IMR-90 (cell line): ENCODE data around the gene METTL22. TPM values are rescaled to one million over a fixed set of nuclear protein-coding genes. Genes with fewer than 3 reads are reported as not detected.

Source experiments
- ATAC-seq: fragments of 200-7000 bp; cut with Tn5 transposase; 2 replicates; pipeline ENCODE4 v1.9.1; 2020; ENCODE audit warnings: low read depth, mild to moderate bottlenecking, moderate library complexity
- BruUV-seq: library from RNA; stranded (reverse); fragments of 400-500 nt; replicated peaks from 2 replicates; lab custom pipeline; 2021; lab: Mats Ljungman, UMichigan
- CTCF ChIA-PET: fragments of 300-600 bp; formaldehyde crosslinking; extraction: SDS; loops from one replicate; lab custom pipeline; 2021; ENCODE audit warnings: antibody characterized with exemption; lab: Yijun Ruan, JAX
- POLR2A ChIA-PET: fragments of 300-600 bp; sonication (Branson Sonifier 250); formaldehyde crosslinking; loops from one replicate; lab custom pipeline; 2022; ENCODE audit warnings: antibody characterized with exemption; ENCODE audit not compliant: unreplicated experiment; lab: Charles Lee
- DNase-seq: peaks from one replicate; pipeline ENCODE4 v3.0.0; 2013
- H2AFZ ChIP-seq: replicated peaks from 2 replicates; pipeline ENCODE3; 2013; ENCODE audit warnings: low read length, mild to moderate bottlenecking; ENCODE audit not compliant: poor library complexity
- H2AK5ac ChIP-seq: 2 replicates; pipeline ENCODE4 v1.6.1; 2013; ENCODE audit warnings: low read depth, low read length, inconsistent platforms
- H2AK9ac ChIP-seq: replicated peaks from 2 replicates; pipeline ENCODE3; 2013; ENCODE audit warnings: mild to moderate bottlenecking, low read depth, low read length, moderate library complexity; ENCODE audit not compliant: poor library complexity
- H2BK120ac ChIP-seq: 2 replicates; pipeline ENCODE4 v1.6.1; 2013; ENCODE audit warnings: low read depth, low read length, inconsistent platforms
- H2BK15ac ChIP-seq: 3 replicates; pipeline ENCODE4 v1.6.1; 2013; ENCODE audit warnings: low read depth, low read length, inconsistent platforms
- H2BK20ac ChIP-seq: 2 replicates; pipeline ENCODE4 v1.6.1; 2013; ENCODE audit warnings: low read depth, mild to moderate bottlenecking, inconsistent platforms, low read length, moderate library complexity
- H2BK5ac ChIP-seq: 2 replicates; pipeline ENCODE4 v1.6.1; 2013; ENCODE audit warnings: mild to moderate bottlenecking, low read depth, low read length, inconsistent platforms; ENCODE audit not compliant: poor library complexity, severe bottlenecking
- H3K14ac ChIP-seq: replicated peaks from 2 replicates; pipeline ENCODE4 v1.6.1; 2013; ENCODE audit warnings: low read depth, low read length, inconsistent platforms
- H3K18ac ChIP-seq: 2 replicates; pipeline ENCODE4 v1.6.1; 2013; ENCODE audit warnings: low read depth, low read length, control low read depth
- H3K23ac ChIP-seq: 2 replicates; pipeline ENCODE4 v1.6.1; 2013; ENCODE audit warnings: low read depth, low read length, inconsistent platforms
- H3K27ac ChIP-seq: 2 replicates; pipeline ENCODE4 v1.5.1; 2013; ENCODE audit warnings: mild to moderate bottlenecking, control low read depth, low read length; ENCODE audit not compliant: insufficient read depth
- H3K27me3 ChIP-seq: 2 replicates; pipeline ENCODE4 v1.6.1; 2013; ENCODE audit warnings: low read length; ENCODE audit not compliant: control insufficient read depth, insufficient read depth
- H3K36me3 ChIP-seq: 2 replicates; pipeline ENCODE4 v1.6.1; 2013; ENCODE audit warnings: low read length, mixed read lengths; ENCODE audit not compliant: control insufficient read depth, insufficient read depth
- H3K4ac ChIP-seq: 2 replicates; pipeline ENCODE4 v1.6.1; 2013; ENCODE audit warnings: low read depth, low read length, inconsistent platforms
- H3K4me1 ChIP-seq: 2 replicates; pipeline ENCODE4 v1.6.1; 2013; ENCODE audit warnings: low read length, mixed read lengths; ENCODE audit not compliant: control insufficient read depth, insufficient read depth
- H3K4me2 ChIP-seq: 2 replicates; pipeline ENCODE4 v1.6.1; 2013; ENCODE audit warnings: low read depth, mild to moderate bottlenecking, control low read depth, low read length, moderate library complexity
- H3K4me3 ChIP-seq: 2 replicates; pipeline ENCODE4 v1.5.1; 2013; ENCODE audit warnings: low read depth, mild to moderate bottlenecking, control low read depth, low read length, moderate library complexity; ENCODE audit not compliant: insufficient read depth
- H3K56ac ChIP-seq: 2 replicates; pipeline ENCODE4 v1.6.1; 2013; ENCODE audit warnings: low read length, inconsistent platforms; ENCODE audit not compliant: insufficient read depth; ENCODE audit errors: extremely low read depth
- H3K79me1 ChIP-seq, 2 experiments: 2 replicates each; pipeline ENCODE4 v1.6.1; 2013; ENCODE audit warnings: low read length in 2 of 2, inconsistent platforms in 1 of 2, low read depth in 1 of 2
- H3K9ac ChIP-seq: 2 replicates; pipeline ENCODE4 v1.6.1; 2013; ENCODE audit warnings: low read depth, low read length, control low read depth
- H3K9me1 ChIP-seq: 2 replicates; pipeline ENCODE4 v1.6.1; 2013; ENCODE audit warnings: low read length, inconsistent platforms; ENCODE audit not compliant: insufficient read depth
- H3K9me3 ChIP-seq: 2 replicates; pipeline ENCODE4 v1.6.1; 2013; ENCODE audit warnings: low read length; ENCODE audit not compliant: control insufficient read depth, insufficient read depth
- H4K20me1 ChIP-seq: 2 replicates; pipeline ENCODE4 v1.6.1; 2013; ENCODE audit warnings: low read length, inconsistent platforms; ENCODE audit not compliant: insufficient read depth
- H4K5ac ChIP-seq: 2 replicates; pipeline ENCODE4 v1.6.1; 2013; ENCODE audit warnings: mild to moderate bottlenecking, low read depth, low read length, control low read depth
- H4K8ac ChIP-seq, 2 experiments: 2 replicates each; pipeline ENCODE4 v1.6.1; 2013; ENCODE audit warnings: low read depth in 2 of 2, low read length in 2 of 2, control low read depth in 1 of 2, inconsistent platforms in 1 of 2
- H4K91ac ChIP-seq: 2 replicates; pipeline ENCODE4 v1.6.1; 2013; ENCODE audit warnings: low read depth, low read length, inconsistent platforms; ENCODE audit not compliant: insufficient read depth
- MAZ ChIP-seq: IDR thresholded peaks from 2 replicates; pipeline ENCODE4 v1.6.1; 2012; ENCODE audit warnings: low read depth, mild to moderate bottlenecking, low read length, improper control_type of control experiment, moderate library complexity, borderline replicate concordance
- NFE2L2 ChIP-seq: fragments of 150-350 bp; IDR thresholded peaks from 2 replicates; pipeline ENCODE4 v1.6.1; 2016; ENCODE audit warnings: low read depth, mild to moderate bottlenecking, low read length
- WGBS, 2 experiments: methylation state at CpG; one replicate each; pipeline versions ENCODE4 v1.1.5 to v1.1.7; 2013; ENCODE audit warnings: missing lambda C conversion rate in 2 of 2; ENCODE audit not compliant: insufficient read length in 1 of 2; ENCODE audit errors: extremely low coverage in 2 of 2; 5-methylcytosine and 5-hydroxymethylcytosine counted together
- dilution Hi-C: fragments of 300-500 bp; cut with HindIII; formaldehyde crosslinking; loops from one replicate; pipeline ENCODE4 v1.14.3; 2018; ENCODE audit warnings: low sequenced_read_pairs; ENCODE audit not compliant: unreplicated experiment
- in situ Hi-C: fragments of 300-500 bp; cut with MboI; formaldehyde crosslinking; loops from 3 replicates; pipeline ENCODE4 v1.14.3; 2019; ENCODE audit warnings: low sequenced_read_pairs, inconsistent platforms, mixed read lengths
- intact Hi-C: fragments of 100-400 bp; cut with micrococcal nuclease; formaldehyde crosslinking; loops from 2 replicates; pipeline ENCODE4 v1.10.0; 2022
- polyA plus RNA-seq, 3 experiments: library from polyadenylated mRNA; depleted of rRNA; stranded (reverse); fragments of >200 nt; gene quantifications; 2 replicates each; pipeline ENCODE4 v1.2.3, GENCODE V29; 2012; ENCODE audit warnings: low replicate concordance in 1 of 3
- total RNA-seq: library from RNA; depleted of rRNA; stranded (reverse); fragments of >200 nt; gene quantifications from 2 replicates; pipeline ENCODE4 v1.2.3, GENCODE V29; 2012

METTL22 gene
- total and polyA plus RNA-seq, 2 of the 4 experiments (the other 2 are of a cell fraction) = 27.2 to 51.2 TPM

DNA sequence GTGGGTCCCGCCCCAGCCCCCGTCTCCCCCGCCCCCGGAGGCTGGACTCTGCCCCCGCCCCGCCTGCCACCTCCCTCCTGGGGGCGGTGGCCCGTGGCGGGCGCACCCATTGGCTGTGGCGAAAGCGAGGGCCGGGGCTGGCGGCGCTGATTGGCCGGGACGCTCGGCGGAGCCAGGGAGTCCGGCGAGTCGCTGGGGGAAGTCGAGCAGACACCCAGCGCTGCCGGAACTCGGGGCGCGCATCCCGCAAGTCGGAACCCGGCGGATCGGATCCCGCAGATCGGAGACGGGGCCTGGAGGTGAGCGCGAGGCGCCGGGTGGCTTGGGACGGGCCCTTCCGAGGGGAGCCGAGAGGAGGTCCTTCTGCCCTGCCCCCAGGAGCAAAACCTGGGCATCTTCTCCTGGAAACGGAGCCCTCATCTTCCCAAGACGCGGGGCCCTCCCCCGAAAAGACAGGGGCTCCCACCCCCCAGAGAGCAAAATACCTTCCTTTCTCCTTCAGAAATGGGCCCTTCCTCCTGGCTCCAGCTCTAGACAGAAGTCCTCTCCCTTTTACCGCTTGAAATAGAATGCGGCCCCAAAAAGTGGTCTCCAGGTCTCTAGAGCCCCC, 53.0 kb downstream of the METTL22 start, which contains the start of gene ABAT:
TSS of gene ABAT (plus strand) at position 205 of the 610 bp plus-strand sequence. CDS start 61,123 bp downstream, outside the sequence.
- Histone ChIP-seq H3K56ac (no peak within 1 kb of the TSS; the same call in 1 of the 2 replicates), H3K18ac (no peak within 1 kb of the TSS), H3K4me1 (peaks cover 5% of the 10 kb centered on the region), H3K4me2 (peak within 1 kb of the TSS; percentile 94), H2BK20ac (no peak within 1 kb of the TSS), H3K9me3 (no peaks in the 10 kb centered on the region; the same call in 1 of the 2 replicates), H3K27me3 (no peaks in the 10 kb centered on the region; the same call in 1 of the 2 replicates), H3K23ac (no peak within 1 kb of the TSS), H3K79me1 (no peaks in the 10 kb centered on the region), H3K4me3 (peak within 1 kb of the TSS; percentile 90), H2AK9ac (no peak within 1 kb of the TSS), H3K27ac (no peak within 1 kb of the TSS), H3K14ac (no peak within 1 kb of the TSS), H4K91ac (no peak within 1 kb of the TSS), H2AK5ac (no peak within 1 kb of the TSS), H3K9ac (peak within 1 kb of the TSS; percentile 72), H2AFZ (peak within 1 kb of the TSS; percentile 94), H2BK15ac (no peak within 1 kb of the TSS), H4K5ac (no peak within 1 kb of the TSS), H2BK120ac (no peak within 1 kb of the TSS), H3K36me3 (no peaks in the 10 kb centered on the region), H4K20me1 (no peaks in the 10 kb centered on the region), H3K4ac (0 out of 2 replicates have a peak within 1 kb of the TSS, but pooled peaks have one; percentile 10), H2BK5ac (no peak within 1 kb of the TSS), H4K8ac (peak within 1 kb of the TSS in 1 of 2 experiments; percentile 42; a peak in 2 of 4 replicates), H3K9me1 (no peaks in the 10 kb centered on the region; the same call in 1 of the 2 replicates)
- CTCF ChIA-PET = no interaction called here
- peak; percentile 83; the same call in 1 of the 2 replicates for TF ChIP-seq MAZ
- no peak for TF ChIP-seq NFE2L2
- POLR2A ChIA-PET = no interaction called here
- intact Hi-C loops (no loop called here), dilution Hi-C loops (no loop called here), in situ Hi-C loops (loop anchor here (25.0 kb wide), 2 partner anchors 338 to 463 kb away; no protein-coding TSS in a partner anchor)
- DNase-seq (peak; percentile 69), ATAC-seq (peak; percentile 99)
- BruUV-seq = no TSS peak
- 63% methylated on average over 2 of the region's 49 CpGs; no CpG with 5 or more reads in 1 of the 2 experiments for whole genome bisulfite sequencing, 2 experiments
